ENCODE results near the gene TRAP1.

The TRAP1 gene

DNA sequence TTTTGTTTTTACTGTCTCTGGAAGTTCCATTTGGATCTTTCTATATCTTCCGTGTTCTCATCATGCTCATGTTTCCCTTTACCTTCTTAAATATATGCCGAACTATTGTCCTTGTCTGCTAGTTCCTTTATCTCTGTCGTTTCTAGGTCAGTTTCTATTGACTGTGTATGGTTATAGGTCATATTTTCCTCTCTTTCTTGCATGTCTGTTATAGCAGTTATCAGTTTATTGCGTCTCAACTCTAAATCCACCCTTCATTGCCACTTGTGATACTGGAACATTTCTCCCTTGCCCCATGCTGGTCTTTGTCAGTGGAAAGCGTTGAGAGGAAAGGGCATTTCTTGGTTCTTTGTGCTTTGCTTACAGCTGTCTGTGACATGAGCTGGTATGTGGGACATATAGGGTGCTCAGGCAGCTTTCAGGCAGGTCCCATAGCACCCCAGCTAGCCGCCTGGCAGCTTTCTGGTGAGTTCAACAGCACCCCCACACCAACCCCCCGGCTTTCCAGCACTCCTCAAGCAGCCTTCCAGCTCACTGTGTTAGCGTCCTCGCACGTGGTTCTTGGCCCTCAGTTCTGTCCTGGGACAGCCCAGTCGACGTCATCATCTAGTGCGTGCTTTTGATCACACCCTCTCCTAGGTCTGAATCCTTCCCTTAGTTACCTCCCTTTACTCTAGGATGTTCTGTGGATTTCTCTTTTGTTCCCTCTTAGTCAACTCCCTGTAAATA is 78.2 kb downstream of the TRAP1 start:
- DNase-seq (ENCODE audit: low read depth, low spot score) = no peak
- in situ Hi-C loops (cut with HindIII; ENCODE audit: low sequenced_read_pairs) = no loop called here
- TF ChIP-seq, protein P1, sequence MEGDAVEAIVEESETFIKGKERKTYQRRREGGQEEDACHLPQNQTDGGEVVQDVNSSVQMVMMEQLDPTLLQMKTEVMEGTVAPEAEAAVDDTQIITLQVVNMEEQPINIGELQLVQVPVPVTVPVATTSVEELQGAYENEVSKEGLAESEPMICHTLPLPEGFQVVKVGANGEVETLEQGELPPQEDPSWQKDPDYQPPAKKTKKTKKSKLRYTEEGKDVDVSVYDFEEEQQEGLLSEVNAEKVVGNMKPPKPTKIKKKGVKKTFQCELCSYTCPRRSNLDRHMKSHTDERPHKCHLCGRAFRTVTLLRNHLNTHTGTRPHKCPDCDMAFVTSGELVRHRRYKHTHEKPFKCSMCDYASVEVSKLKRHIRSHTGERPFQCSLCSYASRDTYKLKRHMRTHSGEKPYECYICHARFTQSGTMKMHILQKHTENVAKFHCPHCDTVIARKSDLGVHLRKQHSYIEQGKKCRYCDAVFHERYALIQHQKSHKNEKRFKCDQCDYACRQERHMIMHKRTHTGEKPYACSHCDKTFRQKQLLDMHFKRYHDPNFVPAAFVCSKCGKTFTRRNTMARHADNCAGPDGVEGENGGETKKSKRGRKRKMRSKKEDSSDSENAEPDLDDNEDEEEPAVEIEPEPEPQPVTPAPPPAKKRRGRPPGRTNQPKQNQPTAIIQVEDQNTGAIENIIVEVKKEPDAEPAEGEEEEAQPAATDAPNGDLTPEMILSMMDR (IDR thresholded peaks at IDR 0.05; ENCODE audit: low read depth, low read length) = no peak
- no peak overlapping the region for H3K4me3 ChIP-seq (ENCODE audit: low read depth, low read length)

DNA sequence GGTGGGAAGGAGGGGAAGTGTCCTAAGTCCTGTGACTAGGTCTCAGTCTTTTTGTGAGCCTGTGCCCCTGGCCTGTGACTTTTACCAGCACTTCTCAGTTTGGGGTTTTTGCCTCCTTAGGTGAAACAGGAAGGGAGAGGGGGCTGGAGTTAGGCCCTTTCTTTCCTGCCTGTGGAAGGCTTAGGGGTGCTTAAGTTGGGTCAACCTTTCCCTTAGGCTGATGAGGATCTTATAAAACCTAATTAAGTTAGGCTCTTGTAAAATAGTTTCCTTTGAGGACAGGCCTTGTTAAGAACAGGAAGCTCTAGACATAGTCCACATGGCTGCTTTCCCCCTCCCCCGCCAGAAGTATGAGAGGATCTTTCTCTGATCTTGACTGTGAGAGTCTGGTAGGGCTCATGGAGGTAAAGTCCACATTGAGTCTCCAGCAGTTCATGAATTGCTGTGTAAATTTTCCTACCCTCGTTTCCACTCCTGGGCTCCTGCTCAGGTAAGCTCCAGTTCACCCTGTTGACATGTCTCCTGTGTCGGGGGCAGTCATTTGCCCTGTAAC is 79.9 kb downstream of the TRAP1 start:
- TF ChIP-seq, protein P1 (IDR thresholded peaks at IDR 0.05; ENCODE audit: low read depth, low read length) = no peak
- H3K4me3 ChIP-seq (ENCODE audit: low read depth, low read length) = no peak overlapping the region
- in situ Hi-C loops (cut with HindIII; ENCODE audit: low sequenced_read_pairs) = no loop called here
- DNase-seq (ENCODE audit: low read depth, low spot score) = no peak

DNA sequence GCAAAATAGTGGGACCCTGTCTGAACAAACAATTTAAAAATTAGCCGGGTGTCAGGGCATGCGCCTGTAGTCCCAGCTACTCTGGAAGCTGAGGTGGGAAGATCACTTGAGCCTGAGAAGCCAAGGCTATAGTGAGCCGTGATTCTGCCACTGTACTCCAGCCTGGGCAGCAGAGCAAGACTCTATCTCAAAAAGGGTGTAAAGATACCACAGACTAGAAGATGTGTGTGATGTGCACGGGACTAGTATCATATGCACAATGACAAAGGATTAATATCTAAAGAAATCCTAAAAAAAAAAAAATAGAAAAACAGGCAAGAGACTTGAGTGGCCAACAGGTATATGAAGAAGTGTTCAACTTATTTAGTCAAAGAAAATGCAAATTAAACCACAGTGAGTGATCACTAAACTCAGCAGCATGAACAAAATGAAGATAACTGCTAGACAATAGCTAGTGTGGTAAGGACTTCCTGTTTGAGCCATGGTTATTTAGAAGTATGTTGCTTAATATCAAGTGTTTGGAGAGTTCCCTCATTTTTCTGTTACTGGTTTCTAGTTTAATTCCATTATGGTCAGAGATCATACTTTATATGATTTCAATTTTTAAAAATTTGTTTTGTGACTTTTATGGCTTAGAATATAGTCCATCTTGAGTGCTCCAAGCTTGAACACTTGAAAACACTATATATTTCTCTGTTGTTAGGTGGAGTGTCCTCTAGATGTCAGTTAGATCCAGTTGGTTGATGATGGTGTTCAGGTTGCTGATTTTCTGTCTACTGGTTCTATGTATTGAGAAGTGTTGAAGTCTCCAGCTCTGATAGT is 91.2 kb downstream of the TRAP1 start:
- in situ Hi-C loops (cut with HindIII; ENCODE audit: low sequenced_read_pairs) = no loop called here
- H3K4me3 ChIP-seq (ENCODE audit: low read depth, low read length) = no peak overlapping the region
- DNase-seq (ENCODE audit: low read depth, low spot score) = no peak
- TF ChIP-seq, protein P1 (IDR thresholded peaks at IDR 0.05; ENCODE audit: low read depth, low read length) = no peak

DNA sequence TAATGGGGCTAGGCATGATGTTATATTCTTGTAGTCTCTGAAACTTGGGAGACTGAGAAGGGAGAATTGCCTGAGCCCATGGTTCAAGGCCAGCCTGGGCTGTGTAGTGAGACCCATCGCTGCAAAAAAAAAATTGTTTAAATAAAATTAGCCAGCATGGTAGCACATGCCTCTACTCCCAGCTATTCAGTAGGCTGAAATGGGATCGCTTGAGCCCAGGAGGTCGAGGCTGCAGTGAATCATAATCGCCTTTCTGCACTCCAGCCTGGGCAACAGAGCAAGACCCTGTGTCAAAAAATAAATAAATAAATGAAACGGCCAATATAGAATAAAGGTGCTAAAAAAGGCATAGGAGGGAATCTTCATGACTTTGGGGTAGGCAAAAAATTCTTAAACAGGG is 92.0 kb downstream of the TRAP1 start:
- no peak for DNase-seq (ENCODE audit: low read depth, low spot score)
- in situ Hi-C loops (cut with HindIII; ENCODE audit: low sequenced_read_pairs) = no loop called here
- H3K4me3 ChIP-seq (ENCODE audit: low read depth, low read length) = no peak overlapping the region
- TF ChIP-seq, protein P1 (IDR thresholded peaks at IDR 0.05; ENCODE audit: low read depth, low read length) = no peak

DNA sequence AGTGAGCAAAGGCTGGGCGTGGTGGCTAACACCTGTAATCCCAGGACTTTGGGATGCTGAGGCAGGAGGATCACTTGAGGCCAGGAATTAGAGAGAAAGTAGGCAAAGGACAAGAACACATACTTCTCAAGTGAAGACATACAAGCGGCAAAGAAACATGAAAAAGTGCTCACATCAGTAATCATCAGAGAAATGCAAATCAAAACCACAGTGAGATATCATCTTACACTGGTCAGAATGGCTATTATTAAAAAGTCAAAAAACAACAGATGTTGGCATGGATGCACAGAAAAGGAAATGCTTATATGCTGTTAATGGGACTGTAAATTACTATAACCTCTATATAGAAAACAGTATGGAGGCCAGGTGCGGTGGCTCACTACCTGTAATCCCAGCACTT is 93.7 kb downstream of the TRAP1 start:
- TF ChIP-seq, protein P1 (IDR thresholded peaks at IDR 0.05; ENCODE audit: low read depth, low read length) = no peak
- in situ Hi-C loops (cut with HindIII; ENCODE audit: low sequenced_read_pairs) = no loop called here
- DNase-seq (ENCODE audit: low read depth, low spot score) = no peak
- H3K4me3 ChIP-seq (ENCODE audit: low read depth, low read length) = no peak overlapping the region

DNA sequence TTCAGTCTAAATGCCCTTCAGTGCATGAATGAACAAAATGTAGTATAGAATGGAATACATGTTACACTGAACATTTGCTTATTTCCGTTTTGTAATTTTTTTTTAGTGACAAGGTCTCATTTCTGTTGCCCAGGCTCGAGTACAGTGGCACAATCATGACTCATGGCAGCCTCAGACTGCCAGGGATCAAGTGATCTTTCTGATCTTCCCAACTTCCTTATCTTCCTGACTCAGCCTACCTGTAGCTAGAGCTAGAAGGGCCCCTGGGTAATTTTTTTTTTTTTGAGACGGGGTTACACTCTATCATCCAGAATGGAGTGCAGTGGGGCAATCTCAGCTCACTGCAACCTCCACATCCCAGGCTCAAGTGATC is 98.6 kb downstream of the TRAP1 start:
- DNase-seq (ENCODE audit: low read depth, low spot score) = no peak
- in situ Hi-C loops (cut with HindIII; ENCODE audit: low sequenced_read_pairs) = no loop called here
- H3K4me3 ChIP-seq (ENCODE audit: low read depth, low read length) = no peak overlapping the region
- TF ChIP-seq, protein P1 (IDR thresholded peaks at IDR 0.05; ENCODE audit: low read depth, low read length) = no peak
